Esophagus muscularis mucosa (tissue), 4 donors: ENCODE results near the gene GMPR. TPM values are rescaled to one million over a fixed set of nuclear protein-coding genes. Genes with fewer than 3 reads are reported as not detected.

Experiments
- DNase-seq: peaks from one replicate; pipeline ENCODE4 v3.0.0-alpha.2; 2017; ENCODE audit errors: extremely low spot score
- H3K27ac ChIP-seq, 4 donors: fragments of 200-600 bp; sonication (generic); replicated peaks in 1 of 4; 1 replicate in 3 of 4; 2 replicates in 1 of 4; pipeline ENCODE4 v1.5.1; 2016 to 2019; ENCODE audit warnings: mild to moderate bottlenecking in 1 of 4
- H3K27me3 ChIP-seq, 4 donors: fragments of 200-600 bp; sonication (generic); one replicate each; pipeline versions ENCODE4 v1.5.1 to v1.6.0; 2016 to 2019
- H3K36me3 ChIP-seq, 4 donors: fragments of 200-600 bp; sonication (generic); one replicate each; pipeline ENCODE4 v1.5.1; 2016 to 2019
- H3K4me1 ChIP-seq, 4 donors: fragments of 200-600 bp; sonication (generic); one replicate each; pipeline ENCODE4 v1.5.1; 2016 to 2019
- H3K4me3 ChIP-seq, 4 donors: fragments of 200-600 bp; sonication (generic); 1 replicate in 2 of 4; 2 replicates in 2 of 4; pipeline ENCODE4 v1.5.1; 2016 to 2019; ENCODE audit warnings: mild to moderate bottlenecking in 4 of 4, moderate library complexity in 1 of 4
- H3K9me3 ChIP-seq, 4 donors: fragments of 200-600 bp; sonication (generic); 1 replicate in 3 of 4; 2 replicates in 1 of 4; pipeline ENCODE4 v1.5.1; 2016 to 2019
- CTCF ChIP-seq, 3 experiments: fragments of 200-600 bp in 2 of 3; fragments of 450-650 bp in 1 of 3; sonication (generic) in 2 of 3; IDR thresholded peaks; one replicate each; pipeline ENCODE4 v1.5.1; 2017 to 2019; ENCODE audit warnings: antibody characterized with exemption in 3 of 3, mild to moderate bottlenecking in 2 of 3, moderate library complexity in 1 of 3
- EP300 ChIP-seq: sonication (generic); formaldehyde crosslinking; IDR thresholded peaks from one replicate; pipeline ENCODE4 v1.6.1; 2017; ENCODE audit warnings: antibody characterized with exemption
- POLR2A ChIP-seq: fragments of 450-650 bp; IDR thresholded peaks from one replicate; pipeline ENCODE4 v1.6.1; 2017; ENCODE audit warnings: antibody characterized with exemption, moderate library complexity, mild to moderate bottlenecking, low read depth
- POLR2AphosphoS5 ChIP-seq, 2 donors: sonication (generic); formaldehyde crosslinking; IDR thresholded peaks; one replicate each; pipeline ENCODE4 v1.6.1; 2017; ENCODE audit warnings: antibody characterized with exemption in 2 of 2
- WGBS: methylation state at CpG from one replicate; pipeline ENCODE4 v1.1.5; 2018; 5-methylcytosine and 5-hydroxymethylcytosine counted together
- intact Hi-C: fragments of 100-400 bp; cut with DNase I; formaldehyde crosslinking; loops from one replicate; pipeline ENCODE4 v1.15.1; 2023
- total RNA-seq, 4 donors: library from RNA; depleted of rRNA; stranded (reverse); fragments of >200 nt; gene quantifications; one replicate each; pipeline versions ENCODE4 v1.1.0 to v1.2.1, GENCODE V29; 2016

GMPR gene
- total RNA-seq, 4 donors from 2014 or later: 32.8 to 69.7 (median 52.0) TPM

- H3K27ac ChIP-seq: peak overlapping the region; percentile 74 to 83 (median 78)
- no peaks in the 10 kb centered on the region for H3K36me3 ChIP-seq
- intact Hi-C loops: no loop called here
- H3K4me1 ChIP-seq: peaks cover 36 to 62% (median 55%) of the 10 kb centered on the region in 4 donors
- no peak for TF ChIP-seq POLR2A
- TF ChIP-seq CTCF (IDR thresholded peaks at IDR 0.05): no peak
- no peak for TF ChIP-seq EP300
- no peak for TF ChIP-seq POLR2AphosphoS5 (IDR thresholded peaks at IDR 0.05)
- WGBS: 94% methylated on average over 7 of the region's 7 CpGs
- H3K9me3 ChIP-seq: no peaks in the 10 kb centered on the region
- DNase-seq: no peak
- H3K4me3 ChIP-seq: peak overlapping the region in 1 of 4 donors; percentile 36
- no peaks in the 10 kb centered on the region for H3K27me3 ChIP-seq
Observed at GRCh38 chr6:16237242-16237641, 1.1 kb upstream of the GMPR start.

GRCh38 chr6:16238963-16239797 is 793 bp downstream of the GMPR start:
- peak overlapping the region; percentile 77 to 83 (median 79) for H3K27ac ChIP-seq
- intact Hi-C loops: loop anchor here (2.0 kb wide), 1 partner anchor 38 kb away; no protein-coding TSS in a partner anchor
- peak overlapping the region; percentile 70 to 84 (median 78) for H3K4me3 ChIP-seq
- no peaks in the 10 kb centered on the region for H3K9me3 ChIP-seq
- TF ChIP-seq CTCF (IDR thresholded peaks at IDR 0.05) (peak; percentile 38 to 68 (median 53)), POLR2A (no peak), POLR2AphosphoS5 (IDR thresholded peaks at IDR 0.05) (peak; percentile 54 to 80)
- H3K36me3 ChIP-seq: no peaks in the 10 kb centered on the region
- 13% methylated on average over 23 of the region's 34 CpGs for WGBS
- no peak for DNase-seq
- no peaks in the 10 kb centered on the region for H3K27me3 ChIP-seq
- H3K4me1 ChIP-seq: peaks cover 47 to 81% (median 75%) of the 10 kb centered on the region in 4 donors

- Histone ChIP-seq H3K4me3 (peak overlapping the region; percentile 70 to 84 (median 78)), H3K27ac (peak overlapping the region; percentile 77 to 83 (median 79)), H3K4me1 (peaks cover 48 to 87% (median 80%) of the 10 kb centered on the region in 4 donors), H3K9me3 (no peaks in the 10 kb centered on the region), H3K27me3 (no peaks in the 10 kb centered on the region), H3K36me3 (no peaks in the 10 kb centered on the region)
- intact Hi-C loops: loop anchor here (2.0 kb wide), 1 partner anchor 37 kb away; no protein-coding TSS in a partner anchor
- no peak for DNase-seq
- no peak for TF ChIP-seq EP300
- TF ChIP-seq POLR2A: no peak
- no peak for TF ChIP-seq CTCF (IDR thresholded peaks at IDR 0.05)
- no peak for TF ChIP-seq POLR2AphosphoS5 (IDR thresholded peaks at IDR 0.05)
- WGBS: 66% methylated on average over 3 of the region's 5 CpGs
Observed at GRCh38 chr6:16239798-16240123, 1.4 kb downstream of the GMPR start.

GRCh38 chr6:16240589-16241320 is 2.4 kb downstream of the GMPR start:
- no peaks in the 10 kb centered on the region for H3K27me3 ChIP-seq
- no peak for DNase-seq
- no peaks in the 10 kb centered on the region for H3K36me3 ChIP-seq
- H3K4me1 ChIP-seq: peaks cover 58 to 91% (median 85%) of the 10 kb centered on the region in 4 donors
- TF ChIP-seq POLR2A (no peak), EP300 (no peak), POLR2AphosphoS5 (IDR thresholded peaks at IDR 0.05) (no peak), CTCF (IDR thresholded peaks at IDR 0.05) (no peak)
- peak overlapping the region in 1 of 4 donors; percentile 70 for H3K4me3 ChIP-seq
- H3K9me3 ChIP-seq: no peaks in the 10 kb centered on the region
- 90% methylated on average over 11 of the region's 12 CpGs for WGBS
- peak overlapping the region in 2 of 4 donors; percentile 77 to 80 for H3K27ac ChIP-seq
- intact Hi-C loops: no loop called here
